Erythroblast (primary cell): ENCODE measurements around the gene ACOX1.

Experiments used
- GATA1 ChIP-seq: IDR thresholded peaks from 2 replicates; pipeline ENCODE4 v1.6.1; 2011; ENCODE audit warnings: low read depth, mild to moderate bottlenecking, control low read depth, low read length, moderate library complexity
- POLR2A ChIP-seq: IDR thresholded peaks from 2 replicates; pipeline ENCODE4 v1.6.1; 2011; ENCODE audit warnings: mild to moderate bottlenecking, low read length

DNA sequence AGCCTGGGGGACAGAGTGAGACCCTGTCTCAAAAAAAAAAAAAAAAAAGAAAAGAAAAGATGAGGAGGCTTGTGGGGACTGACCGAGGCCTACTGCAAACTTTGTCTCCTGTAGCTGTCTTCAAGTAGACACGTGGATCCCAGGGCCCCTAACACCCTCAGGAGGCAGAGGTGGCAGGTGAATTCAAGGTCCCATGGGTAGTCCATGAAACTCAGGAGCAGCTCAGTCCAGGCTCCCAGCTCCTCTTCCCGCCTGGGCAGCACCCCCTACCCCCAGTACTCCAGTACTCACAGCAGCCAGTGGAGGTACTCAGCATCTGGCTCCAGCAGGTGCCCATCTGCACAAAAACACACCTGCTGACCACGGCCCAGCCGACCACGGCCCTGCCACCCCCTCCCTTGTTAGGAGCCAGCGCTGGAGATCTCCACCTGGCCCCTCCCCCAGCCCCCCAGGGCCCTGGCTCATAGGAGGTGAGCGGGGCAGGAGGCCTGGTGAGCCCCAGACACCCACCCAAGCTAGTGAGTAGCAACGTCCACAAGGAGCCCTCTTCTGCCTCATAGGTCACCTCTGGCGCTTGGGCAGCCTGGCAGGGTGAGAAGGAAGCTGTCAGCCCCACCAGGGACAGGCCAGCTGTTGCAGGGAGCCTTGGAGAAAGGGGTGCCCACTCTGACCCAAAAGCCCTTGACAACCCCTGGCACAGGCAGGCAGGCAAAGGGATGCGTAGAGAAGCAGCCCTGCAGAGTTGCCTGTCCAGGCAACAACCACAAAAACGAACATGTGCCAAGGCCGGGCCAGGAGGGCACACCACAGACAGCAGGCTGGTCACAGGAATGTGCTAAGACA lies 78.1 kb downstream of the ACOX1 start:
- TF ChIP-seq POLR2A (no peak), GATA1 (no peak)
